ENCODE results near the gene FGF10.

The FGF10 gene

DNA sequence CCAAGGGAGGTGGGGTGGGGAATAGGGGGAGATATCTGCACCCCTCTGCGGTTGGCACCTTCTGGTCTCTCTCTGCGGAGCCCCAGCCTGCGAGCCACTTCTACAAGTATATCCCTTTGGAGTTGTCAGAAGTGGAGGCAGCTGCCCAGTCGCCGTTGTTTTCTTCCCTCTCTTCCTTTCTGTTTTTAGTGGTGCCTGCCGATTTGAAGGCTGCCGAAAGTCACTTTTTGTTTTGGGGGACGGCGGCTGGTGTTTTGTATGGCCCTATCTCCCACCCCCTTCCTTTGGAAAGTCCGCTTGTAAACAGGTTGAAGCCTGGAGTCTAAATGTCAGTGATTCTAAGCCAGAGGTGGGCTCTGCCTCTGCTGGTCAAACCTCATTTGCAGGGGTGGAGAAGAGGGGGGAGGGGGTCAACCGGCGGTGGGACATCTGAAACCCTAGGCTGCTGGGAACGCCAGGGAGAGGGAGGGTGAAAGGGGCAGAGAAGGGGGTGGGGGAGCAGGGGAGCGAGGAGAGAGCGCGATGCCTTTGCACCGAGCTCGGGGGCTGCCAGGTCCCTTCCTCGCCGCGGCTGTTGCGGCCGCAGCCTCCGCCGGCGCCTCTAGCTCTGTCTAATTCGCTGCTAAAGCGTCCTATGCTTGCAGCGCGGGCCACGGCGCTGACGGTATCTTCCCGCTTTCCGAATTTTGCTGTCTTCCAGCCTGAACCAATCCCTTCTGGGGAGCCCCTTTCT is at the start of gene FGF10:
TSS of gene FGF10 (minus strand) at position 331 of the 733 bp plus-strand sequence. CDS start 738 bp downstream, outside the sequence.
- DNase-seq, result no peak

GRCh38 chr5:44426944-44427343 is 37.7 kb upstream of the FGF10 start:
- no peak for DNase-seq

DNA sequence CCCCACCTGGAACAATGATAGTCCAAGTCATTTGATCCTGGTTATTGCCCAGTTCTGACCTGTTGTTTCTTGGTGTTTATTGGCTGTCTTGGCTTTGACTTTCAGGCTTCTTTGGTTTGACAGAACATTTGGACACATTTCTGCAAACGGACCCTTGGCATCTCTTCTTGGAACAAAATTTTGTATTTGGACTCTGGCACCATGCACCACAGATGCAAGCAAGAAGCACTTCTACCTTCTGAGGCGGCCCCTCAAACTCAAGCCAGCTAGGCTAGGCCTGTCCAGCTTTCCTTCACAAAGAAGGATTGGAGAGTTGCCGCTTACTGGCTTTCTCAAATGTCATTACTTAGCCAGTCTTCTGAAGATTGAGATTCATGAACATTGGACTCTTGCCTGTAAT is 23.1 kb upstream of the FGF10 start:
- DNase-seq, result no peak

- DNase-seq, result no peak
Measured at GRCh38 chr5:44402084-44402483, 12.9 kb upstream of the FGF10 start.

- no peak for DNase-seq
Measured at GRCh38 chr5:44401611-44402010, 12.4 kb upstream of the FGF10 start.

DNA sequence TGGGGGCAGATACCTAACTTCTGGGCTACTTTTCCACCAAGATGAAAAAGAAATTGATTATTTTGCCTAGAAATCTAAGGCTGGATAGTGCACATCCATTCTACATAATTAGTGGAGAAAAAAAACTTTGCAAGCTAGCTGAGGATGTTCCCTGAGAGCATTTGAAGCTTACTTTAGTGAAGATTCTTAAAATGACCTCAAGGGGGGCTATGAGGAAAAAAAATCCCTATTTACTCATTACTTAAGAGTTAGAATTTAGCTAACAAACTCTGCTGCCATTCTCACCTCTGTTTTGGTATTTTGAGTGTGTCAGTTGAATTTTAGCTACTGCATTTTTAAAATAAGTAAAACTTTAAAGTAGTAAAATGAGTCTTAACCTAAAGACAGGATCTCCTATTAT is 9.2 kb upstream of the FGF10 start:
- DNase-seq, result no peak

DNA sequence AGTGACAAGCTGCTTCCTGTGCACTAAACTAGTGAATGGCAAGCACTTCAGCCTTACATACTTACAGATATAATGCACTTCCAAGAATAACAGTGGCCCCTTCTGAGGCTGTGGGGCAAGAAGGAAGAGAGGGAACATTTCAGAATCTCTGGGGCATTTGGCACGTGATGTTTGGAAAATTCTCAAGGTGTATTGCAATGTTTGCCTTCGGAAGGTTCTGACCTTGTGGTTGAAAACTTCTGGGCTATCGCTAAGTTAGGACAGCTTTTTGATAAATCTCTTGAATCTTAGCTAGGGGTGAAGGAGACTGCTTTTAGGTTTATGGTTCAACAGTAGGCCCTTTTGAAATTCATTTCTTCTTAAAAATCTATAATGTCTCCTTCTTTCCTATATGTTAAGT is 7.1 kb upstream of the FGF10 start:
- DNase-seq, result no peak

- DNase-seq, result no peak
Measured at GRCh38 chr5:44390351-44390750, 1.1 kb upstream of the FGF10 start.

DNA sequence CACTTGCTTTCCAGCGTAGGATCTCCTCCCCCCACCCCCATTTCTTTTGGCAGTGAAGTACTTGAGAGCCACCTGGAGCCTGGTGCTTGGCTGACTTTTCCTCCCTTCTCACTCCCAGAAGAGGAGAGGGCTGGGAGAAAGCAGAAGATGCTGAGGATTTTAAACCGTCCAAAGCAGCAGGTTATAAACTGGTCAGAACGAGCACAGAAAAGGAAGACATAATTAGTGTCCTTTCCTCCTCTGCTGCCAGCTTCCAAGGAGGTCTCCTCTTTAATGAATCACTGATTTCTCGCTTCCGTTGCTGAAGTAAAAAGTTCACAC is 563 bp upstream of the FGF10 start:
- DNase-seq, result no peak

- no peak for DNase-seq
Measured at GRCh38 chr5:44388321-44389089, 715 bp downstream of the FGF10 start.

- DNase-seq, result no peak
Measured at GRCh38 chr5:44387921-44388320, 1.3 kb downstream of the FGF10 start.

GRCh38 chr5:44387406-44387805 is 1.8 kb downstream of the FGF10 start:
- DNase-seq, result no peak

- no peak for DNase-seq
Measured at GRCh38 chr5:44385291-44385900, 3.8 kb downstream of the FGF10 start.

DNA sequence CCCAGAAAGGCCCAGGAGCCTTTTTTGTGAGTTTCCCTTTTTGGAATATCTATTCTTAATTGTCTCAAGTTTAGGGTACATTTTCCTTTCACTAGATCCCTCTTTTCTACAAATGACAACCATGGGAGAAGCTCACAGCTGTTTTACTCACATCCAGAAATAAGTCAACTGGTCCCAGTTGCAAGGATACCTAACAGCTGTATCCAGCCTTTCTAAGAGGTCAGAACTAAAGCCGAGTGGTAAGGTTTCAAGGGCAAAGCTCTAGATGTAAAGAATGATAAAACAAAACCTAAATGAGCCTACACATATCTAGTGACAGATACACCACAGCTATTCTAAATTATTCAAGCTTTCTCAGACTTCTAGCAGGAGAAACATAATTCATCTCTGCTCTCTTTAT is 4.4 kb downstream of the FGF10 start:
- no peak for DNase-seq

DNA sequence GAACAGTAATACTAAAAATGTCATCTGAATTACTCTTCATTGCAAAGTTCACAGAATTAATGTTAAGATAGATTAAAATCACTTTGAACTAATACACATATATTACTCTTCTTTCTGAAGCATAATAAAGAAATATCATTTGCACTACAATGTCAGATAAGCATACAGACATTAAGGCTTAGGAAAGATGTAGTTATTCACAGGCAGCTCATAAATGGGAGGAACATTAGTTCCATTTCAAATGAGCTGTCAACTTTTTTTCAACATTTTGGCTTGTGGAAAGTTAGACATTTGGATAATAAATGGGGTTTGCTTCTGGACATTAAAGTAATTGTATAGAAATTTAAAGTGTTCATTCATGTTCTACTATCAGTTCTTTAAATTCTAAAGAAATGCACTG is 6.3 kb downstream of the FGF10 start:
- no peak for DNase-seq

DNA sequence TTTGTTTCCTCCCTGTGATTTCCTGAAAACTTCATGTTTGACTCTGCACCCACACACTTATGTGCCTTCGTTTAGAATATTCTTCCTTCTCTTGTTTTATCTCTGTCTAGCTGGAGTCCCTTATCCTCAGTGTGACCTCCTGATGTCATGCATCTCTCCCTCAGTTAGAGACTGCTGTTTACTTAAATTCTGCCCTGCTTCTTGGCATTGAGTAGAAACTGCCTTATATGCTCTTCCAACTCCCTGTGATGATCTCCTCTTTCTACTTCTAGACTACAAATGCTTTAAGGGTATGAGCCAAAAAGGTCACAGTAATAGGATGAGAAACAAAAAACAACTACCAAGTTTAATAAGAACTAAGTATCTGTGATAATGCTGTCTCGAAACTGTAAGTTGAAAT is 12.2 kb downstream of the FGF10 start:
- DNase-seq, result no peak

DNA sequence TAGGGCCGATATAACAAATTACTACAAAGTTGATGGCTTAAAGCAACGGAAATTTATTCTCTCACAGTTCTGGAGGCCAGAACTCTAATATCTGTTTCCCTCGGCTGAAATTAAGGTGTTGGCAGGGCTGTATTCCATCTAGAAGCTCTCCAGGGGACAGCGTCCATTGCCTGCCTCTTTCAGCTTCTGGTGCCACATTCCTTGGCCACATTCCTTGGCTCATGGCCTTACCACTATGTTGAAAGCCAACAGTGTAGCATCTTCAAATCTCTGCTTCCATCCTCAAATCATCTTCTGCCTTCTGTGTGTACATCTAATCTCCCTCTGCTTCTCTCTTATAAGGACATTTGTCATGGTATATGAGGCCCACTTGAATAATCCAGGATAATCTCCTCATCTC is 17.2 kb downstream of the FGF10 start:
- DNase-seq, result no peak

GRCh38 chr5:44367203-44367602 is 22.0 kb downstream of the FGF10 start:
- no peak for DNase-seq

DNA sequence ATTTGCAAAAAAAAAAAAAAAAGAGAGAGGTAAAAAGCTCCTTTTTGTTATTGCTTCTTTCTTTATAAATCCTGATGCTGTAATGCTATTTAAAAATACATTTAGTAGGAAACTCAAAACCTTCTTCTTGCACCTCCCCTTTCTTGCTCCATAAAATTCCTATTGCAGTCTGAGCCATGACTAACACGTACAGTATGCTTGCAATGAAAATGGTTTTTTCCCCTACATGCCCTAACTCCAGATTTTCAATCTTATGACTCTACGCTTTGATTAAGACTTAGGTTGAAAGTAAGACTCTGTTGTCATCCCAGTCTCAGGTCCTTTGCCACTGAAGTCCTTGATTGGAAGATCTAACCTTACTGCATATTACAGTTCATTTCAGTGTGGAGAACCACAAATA is 23.9 kb downstream of the FGF10 start:
- DNase-seq, result no peak

DNA sequence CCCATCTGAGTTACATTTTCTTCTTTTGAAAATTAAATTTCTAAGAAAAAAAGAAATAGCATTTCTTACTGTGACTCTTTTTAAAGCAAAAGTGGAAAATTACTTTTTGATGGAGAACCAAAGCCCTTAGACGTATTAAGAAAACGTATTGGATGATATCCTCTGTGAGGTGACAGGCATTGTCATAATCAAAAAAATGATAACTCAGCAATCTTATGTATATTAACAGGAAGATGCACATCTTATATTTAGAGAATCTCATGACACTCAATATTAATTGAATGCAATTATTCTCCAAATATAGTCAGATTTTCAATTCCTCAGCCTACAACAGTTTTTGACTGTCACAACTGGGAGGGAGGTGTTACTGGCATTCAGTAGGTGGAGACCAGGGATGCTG is 25.1 kb downstream of the FGF10 start:
- DNase-seq, result no peak

- DNase-seq, result no peak
Measured at GRCh38 chr5:44361342-44362001, 27.7 kb downstream of the FGF10 start.

- no peak for DNase-seq
Measured at GRCh38 chr5:44360919-44361318, 28.3 kb downstream of the FGF10 start.

- DNase-seq, result no peak
Measured at GRCh38 chr5:44358421-44358820, 30.8 kb downstream of the FGF10 start.

- DNase-seq, result no peak
Measured at GRCh38 chr5:44356231-44356630, 33.0 kb downstream of the FGF10 start.
